HG02642 (cell line): ENCODE measurements around the gene UNKL.
"Not testable (repeated sequence)": the region's sequence is repeated elsewhere in the genome, so short reads cannot be mapped to it uniquely, and the experiment has no call there.

Source experiments
- ATAC-seq: cut with Tn5 transposase; IDR thresholded peaks from one replicate; pipeline ENCODE4 v1.9.1; 2021; ENCODE audit warnings: mild to moderate bottlenecking; ENCODE audit not compliant: unreplicated experiment, poor library complexity

The UNKL gene

GRCh38 chr16:1330931-1331711, 83.4 kb downstream of the UNKL start:
- no peak for ATAC-seq

DNA sequence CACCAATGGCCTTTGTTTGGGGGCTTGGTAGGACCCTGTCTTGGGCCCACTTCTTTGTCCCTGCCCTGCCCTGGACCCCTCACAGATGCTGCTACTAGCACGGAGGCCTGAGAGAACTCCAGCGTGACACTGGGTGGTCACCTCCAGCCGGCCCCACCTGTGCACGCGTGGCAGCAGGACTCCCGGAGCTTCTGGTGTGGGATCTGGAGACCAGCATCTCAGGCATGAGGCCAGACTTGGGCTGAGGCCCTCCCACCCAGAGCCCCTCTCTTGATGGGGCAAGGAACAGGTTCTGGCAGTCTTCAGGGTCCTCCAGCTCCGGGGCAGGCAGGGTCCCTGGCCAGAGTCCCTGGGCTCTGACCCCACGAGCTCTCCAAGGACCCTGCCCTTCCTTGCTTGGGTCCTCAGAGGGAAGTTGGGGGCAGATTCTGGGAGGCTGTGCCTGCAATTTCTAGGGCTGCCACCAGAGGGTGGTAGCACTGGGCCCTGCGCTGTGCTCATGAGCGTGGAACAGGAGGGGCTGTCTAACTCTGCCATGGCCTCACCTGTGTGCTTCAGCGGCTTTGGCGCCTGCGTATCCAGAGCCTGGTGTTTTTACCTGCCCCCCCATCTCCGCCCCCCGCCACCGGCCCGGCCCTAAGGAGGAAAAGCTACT, 84.1 kb downstream of the UNKL start:
- no peak for ATAC-seq

GRCh38 chr16:1328961-1329360, 85.5 kb downstream of the UNKL start:
- ATAC-seq, result not testable (repeated sequence)

DNA sequence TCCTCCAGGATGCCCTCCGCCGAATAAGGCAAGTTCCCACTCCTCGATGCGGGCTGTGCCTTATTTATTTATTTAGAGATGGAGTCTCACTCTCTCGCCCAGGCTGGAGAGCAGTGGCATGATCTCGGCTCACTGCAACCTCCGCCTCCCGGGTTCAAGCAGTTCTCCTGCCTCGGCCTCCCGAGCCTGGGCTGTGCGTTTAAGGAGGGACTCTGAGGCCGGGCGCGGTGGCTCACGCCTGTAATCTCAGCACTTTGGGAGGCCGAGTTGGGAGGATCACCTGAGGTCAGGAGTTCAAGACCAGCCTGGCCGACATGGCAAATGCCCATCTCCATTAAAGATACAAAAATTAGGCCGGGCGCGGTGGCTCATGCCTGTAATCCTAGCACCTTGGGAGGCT, 86.4 kb downstream of the UNKL start:
- ATAC-seq, result not testable (repeated sequence)

GRCh38 chr16:1327619-1327947, 86.9 kb downstream of the UNKL start:
- no peak for ATAC-seq

- ATAC-seq, result no peak
These were observed 87.4 kb downstream of the UNKL start for GRCh38 chr16:1326946-1327618.

DNA sequence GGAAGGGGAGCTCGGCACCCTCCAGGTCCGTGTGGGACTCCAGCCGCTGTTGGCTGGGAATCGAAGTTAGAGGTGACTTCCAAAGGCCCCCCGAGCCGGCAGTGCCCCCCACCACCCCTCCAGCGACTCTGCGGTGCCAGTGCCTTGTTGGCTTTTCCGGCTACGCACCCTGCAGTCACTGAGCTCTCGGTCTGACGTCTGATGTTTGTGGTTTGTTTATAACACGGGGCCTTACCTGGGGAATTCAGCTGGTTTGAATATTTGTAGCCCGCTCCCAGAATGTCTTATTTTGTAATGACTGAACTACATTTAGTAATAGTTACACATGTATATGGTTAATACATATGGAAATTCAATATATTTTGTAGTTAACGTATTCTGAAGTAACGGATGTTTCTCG, 88.1 kb downstream of the UNKL start:
- no peak for ATAC-seq

DNA sequence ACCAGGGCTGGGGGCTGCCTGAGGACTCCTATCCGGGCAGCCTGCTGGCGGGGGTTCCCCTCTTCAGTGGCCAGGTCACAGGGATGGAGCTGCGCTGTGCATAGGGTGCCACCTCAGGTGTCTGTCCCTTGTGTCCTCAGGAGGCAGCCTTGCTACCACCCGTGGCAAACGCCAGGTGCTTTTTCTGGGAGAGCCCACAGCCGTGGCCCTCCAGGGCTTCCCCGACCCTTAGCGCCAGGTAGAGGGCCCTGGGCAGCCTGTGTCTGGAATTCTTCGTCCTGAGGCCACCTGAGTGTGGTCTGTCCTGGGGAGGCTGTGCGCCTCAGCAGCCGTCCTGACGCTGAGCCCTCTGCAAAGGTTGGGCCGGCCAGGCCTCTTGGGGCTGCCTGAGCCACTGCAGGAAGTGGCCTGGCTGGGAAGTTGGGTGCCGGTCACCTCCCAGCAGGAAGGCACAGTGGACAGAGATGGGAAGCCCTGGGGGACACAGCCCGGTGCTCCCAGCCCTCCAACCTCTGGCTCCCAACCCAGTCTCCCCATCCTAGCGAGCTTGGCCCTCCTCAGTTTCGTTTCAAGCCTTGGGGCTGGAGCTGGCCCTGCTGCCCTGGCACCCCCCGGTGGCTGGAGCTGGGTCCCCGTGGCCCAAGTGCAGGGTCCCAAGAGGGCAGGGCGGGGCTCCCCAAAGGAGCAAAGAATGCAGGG, 88.7 kb downstream of the UNKL start:
- ATAC-seq, result no peak

- ATAC-seq, result no peak
These were observed 89.2 kb downstream of the UNKL start for GRCh38 chr16:1325261-1325660.

- ATAC-seq, result no peak
These were observed 90.1 kb downstream of the UNKL start for GRCh38 chr16:1324286-1324826.

DNA sequence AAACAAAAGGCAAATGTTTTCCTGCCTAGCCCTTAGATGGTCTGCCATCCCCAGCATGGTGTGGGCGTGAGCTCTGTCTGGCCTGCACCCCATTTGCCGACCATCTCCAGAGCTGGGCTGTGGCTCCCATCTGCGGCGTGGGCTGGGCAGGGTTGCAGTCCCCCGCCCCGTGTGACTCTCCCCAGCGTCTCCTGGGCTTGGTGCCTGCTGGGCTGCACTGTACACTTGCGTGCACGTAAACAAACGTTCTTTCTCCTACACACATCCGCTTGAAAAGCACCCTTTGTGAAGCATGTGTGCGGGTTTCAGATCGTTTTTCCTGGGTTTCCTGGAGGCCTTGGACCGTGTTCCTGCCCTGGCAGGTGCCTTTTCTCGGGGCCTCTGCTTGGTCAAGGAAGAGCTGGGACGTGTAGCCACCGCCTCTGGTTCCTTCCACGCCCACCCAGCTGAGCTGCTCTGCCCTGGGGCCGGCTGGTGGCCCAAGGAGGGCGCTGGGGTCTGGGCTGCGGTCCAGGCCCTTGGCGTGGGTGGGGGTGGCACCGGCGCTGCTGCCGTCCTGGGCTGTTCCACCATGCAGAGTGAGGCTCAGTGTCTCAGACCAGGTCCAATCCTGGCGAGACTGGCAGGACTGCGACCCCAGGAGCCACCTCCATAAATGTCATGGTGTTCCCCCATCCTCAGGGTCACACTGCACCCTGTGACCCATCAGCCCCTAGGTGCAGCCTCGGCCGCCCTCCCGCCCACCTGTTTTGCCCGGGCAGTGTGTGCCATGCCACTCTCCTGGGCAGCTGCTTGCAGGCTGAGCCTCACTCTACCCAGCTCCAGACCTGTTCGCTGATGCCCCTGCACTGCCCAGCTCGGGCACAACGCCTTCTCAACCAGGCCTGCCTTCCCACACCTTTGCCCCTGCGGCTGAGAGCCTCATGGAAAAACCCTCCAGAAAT, 90.9 kb downstream of the UNKL start:
- no peak for ATAC-seq

DNA sequence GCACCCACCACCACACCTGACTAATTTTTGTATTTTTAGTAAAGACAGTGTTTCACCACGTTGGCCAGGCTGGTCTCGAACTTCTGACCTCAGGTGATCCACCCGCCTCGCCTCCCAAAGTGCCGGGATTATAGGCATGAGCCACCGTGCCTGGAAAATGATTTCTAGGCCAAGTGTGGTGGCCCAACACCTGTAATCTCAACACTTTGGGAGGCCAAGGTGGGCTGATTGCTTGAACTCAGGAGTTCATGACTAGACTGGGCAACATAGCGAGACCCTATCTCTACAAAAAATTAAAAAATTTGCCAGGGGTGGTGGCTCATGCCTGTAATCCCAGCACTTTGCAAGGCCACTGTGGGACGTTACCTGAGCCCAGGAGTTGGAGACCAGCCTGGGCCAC, 92.1 kb downstream of the UNKL start:
- ATAC-seq, result no peak

- no peak for ATAC-seq
These were observed 93.8 kb downstream of the UNKL start for GRCh38 chr16:1320658-1321240.

DNA sequence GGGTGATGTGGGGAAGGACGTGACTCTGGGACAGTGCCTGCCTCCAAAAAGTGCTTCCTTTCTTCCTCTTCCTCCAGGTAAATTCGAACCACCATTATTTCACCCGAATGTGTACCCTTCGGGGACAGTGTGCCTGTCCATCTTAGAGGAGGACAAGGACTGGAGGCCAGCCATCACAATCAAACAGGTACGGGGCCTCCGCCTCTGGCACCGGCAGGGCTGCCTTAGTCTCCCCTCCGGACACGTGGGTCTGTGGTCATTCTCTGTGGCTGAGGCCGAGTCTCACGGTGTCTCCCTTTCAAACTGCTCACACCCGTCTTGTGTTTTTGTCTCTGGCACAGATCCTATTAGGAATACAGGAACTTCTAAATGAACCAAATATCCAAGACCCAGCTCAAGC, 94.4 kb downstream of the UNKL start:
- no peak for ATAC-seq

DNA sequence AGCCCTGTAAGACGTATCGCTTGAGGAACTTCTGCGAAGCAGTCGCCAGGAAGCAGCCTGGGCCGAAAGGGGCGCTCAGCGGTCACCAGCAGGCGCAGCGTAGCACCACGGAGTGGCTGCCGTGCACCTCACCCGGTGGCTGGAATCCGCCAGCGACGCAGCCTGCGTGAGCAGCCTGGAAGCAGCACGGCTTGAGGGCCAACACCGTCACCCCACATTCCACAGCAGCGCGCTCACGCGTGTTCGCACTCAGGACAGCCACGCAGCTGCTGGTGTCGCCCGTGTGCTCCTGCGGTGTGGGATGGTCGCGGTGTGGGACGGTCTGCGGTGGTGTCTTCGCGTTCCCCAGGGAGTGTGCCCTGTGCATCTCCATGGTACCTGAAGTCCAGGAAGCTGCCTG, 95.5 kb downstream of the UNKL start:
- no peak for ATAC-seq

- ATAC-seq, result no peak
These were observed 96.3 kb downstream of the UNKL start for GRCh38 chr16:1318268-1318545.

DNA sequence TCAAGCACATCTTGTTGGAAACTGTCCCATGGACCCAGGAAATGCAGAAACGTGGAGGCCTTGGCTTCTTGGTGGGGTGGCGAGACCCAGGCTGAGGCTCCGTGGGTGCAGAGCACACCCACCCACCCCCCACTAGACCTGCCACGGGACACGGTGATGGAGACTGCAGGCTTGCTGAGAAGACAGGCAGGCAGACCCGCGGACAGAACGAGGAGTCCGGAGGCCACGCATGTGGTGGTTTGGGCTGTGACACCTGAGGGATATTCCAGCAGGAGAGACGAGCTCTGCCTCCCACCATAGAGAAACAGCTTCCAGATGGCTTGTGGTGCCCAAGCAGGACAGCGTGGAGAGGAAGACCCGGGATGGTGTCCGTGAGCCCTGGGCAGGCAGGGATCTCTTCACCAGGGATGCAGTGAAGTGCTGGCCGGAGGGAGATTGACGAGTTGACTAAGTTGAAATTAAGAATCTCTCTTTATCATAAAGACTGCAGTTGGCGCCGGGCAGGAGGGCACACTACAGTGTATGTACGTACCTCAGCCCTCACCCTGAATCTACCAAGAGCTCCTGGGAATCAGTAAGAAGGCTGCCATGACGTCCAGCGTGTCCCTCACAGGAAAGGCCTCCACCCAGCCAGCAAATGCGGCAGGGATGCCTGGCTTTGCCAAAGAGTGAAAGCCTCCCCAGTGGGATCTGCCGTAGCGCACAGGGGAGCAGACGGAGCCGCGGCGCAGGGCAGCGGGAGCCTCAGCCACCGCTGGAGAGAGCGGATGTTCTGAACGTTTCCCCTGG, 96.8 kb downstream of the UNKL start:
- no peak for ATAC-seq

DNA sequence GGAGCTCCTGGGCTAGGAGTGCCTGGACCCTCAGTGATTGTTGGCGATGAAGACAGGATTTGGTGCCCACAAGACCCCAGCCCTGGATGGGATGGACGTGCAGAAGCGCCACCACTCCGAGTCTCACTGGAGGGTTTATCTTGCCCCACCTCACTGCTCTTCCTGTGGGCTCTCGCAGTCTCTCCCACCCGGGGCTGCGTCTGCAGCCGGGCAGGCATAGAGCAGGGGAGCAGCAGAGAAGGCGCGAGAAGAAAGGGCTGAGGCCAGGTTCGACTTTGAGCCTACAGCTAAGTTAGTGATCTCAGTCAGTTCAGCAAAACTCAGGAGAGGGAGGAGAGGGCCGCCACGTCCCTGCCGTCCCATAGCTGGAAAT, 98.5 kb downstream of the UNKL start:
- no peak for ATAC-seq
